ENCODE results near the gene JMJD1C.
A peak's percentile ranks its signal among the peaks of the same experiment; 100 is the strongest.

Gene JMJD1C

GRCh38 chr10:63480237-63480636, 14.5 kb upstream of the JMJD1C start:
- DNase-seq: no peak

- DNase-seq: no peak
Measured at GRCh38 chr10:63478564-63478963, 12.8 kb upstream of the JMJD1C start.

GRCh38 chr10:63477927-63478326, 12.2 kb upstream of the JMJD1C start:
- peak; percentile 44 for DNase-seq

DNA sequence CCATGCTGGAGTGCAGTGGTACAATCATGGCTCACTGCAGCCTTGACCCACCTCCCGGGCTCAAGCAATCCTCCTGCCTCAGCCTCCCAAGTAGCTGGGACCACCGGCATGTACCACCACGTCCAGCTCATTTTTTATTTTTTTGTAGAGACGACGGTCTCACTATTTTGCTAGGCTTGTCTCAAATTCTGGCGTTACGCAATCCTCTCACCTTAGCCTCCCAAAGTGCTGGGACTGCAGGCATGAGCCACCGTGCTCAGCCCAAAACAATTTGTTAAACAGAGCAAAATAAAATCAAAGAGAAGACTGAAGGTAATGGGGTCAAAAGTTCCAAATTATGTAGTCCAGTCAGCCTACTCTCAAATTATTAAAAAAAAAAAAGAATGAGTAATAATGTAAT, 8.7 kb upstream of the JMJD1C start:
- DNase-seq: no peak

DNA sequence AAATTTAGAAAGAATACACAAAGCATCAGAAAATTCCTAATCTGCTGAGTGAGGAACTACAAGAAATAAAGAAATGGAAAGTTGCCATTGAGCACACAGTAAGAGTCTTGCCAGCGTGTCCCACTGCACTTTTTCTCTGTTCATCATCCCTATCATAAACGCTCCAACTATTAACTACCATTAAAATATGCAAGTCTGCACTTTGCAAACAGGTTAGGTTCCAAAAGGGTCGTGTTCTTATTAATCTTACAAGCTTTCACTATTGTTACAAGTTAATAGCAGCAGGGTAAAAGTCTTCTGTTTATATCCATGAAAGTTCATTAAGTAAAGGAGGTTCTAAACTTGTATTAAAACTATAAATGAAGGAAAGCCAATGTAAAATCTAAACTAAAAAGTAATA, 5.2 kb upstream of the JMJD1C start:
- DNase-seq: no peak

DNA sequence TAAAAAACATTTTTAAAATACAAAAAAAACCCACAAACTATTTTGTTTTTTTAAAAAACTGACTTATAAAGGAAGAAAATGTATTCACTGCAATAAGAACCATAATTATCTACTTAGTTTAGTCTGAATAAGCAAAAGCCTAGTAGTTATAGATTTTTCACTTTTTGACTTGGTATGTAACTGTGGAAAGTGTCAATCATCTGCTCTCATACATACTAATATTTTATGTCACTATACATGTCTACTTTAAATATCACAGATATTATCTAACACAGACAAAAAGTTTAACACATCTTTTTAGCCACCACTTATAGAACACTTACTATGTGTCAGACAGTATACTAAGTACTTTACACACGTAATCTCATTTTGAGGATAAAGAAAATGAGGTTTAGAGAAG, 3.2 kb upstream of the JMJD1C start:
- DNase-seq: no peak

GRCh38 chr10:63467841-63468240, 2.1 kb upstream of the JMJD1C start:
- no peak for DNase-seq

- DNase-seq: peak; percentile 53
Measured at GRCh38 chr10:63466144-63466935, 563 bp upstream of the JMJD1C start.

DNA sequence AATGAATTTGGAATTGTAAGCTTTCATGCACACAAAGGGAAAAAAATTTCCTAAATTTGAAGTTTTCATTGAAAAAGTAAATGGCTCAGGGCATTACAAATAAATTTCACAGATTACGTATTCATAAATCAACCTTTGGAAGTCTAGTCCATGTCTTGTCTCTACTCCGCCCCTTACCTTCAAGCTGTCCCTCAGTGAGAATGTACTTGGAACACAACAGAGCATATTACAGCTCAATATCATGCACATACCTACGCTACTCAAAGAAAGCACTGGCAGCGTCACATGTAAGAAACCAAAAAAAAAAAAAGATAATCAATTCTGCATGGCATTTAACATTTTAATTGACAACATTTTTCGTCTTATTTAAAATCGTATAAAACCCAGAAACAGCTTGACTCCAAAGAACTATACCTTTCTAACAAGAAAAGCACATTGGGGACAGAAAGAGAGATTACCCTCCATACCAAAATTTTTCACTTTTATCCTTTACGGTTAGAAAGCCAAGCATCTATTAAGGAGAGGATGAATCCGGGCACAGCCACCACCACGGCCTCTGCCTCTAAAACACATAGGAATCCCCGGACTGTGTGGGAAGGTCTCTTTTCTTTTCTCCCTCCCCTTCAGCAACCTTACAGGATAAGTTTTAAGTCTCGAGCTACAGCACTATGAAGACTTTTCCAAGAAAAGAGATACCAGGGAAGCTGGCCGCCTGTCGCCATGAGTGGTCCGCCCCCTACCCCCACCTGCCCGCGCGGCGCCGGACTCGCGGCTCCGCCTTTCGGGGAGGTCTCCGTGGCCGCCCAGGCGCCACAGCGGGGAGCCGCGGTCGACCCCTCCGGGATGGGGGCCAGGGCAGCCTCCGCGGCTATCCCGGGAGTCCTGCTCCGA, 1.1 kb downstream of the JMJD1C start:
- no peak for DNase-seq

DNA sequence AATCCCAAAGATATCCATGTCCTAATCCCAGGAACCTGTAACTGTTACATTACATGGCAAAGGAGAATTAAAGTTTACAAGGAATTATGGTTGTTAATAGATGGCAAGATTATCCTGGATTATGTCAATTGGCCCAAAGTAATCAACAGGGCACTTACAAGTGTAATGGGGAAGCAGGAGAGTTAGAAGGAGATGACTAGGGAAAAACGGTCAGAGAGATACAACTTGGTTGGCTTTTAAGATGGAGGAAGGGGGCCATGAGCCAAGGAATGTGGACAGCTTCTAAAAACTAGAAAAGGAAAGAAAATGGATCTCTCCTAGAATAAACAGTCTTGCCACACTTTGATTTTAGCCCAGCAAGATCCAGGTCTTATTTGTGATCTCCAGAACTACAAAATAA, 3.3 kb downstream of the JMJD1C start:
- DNase-seq: no peak

DNA sequence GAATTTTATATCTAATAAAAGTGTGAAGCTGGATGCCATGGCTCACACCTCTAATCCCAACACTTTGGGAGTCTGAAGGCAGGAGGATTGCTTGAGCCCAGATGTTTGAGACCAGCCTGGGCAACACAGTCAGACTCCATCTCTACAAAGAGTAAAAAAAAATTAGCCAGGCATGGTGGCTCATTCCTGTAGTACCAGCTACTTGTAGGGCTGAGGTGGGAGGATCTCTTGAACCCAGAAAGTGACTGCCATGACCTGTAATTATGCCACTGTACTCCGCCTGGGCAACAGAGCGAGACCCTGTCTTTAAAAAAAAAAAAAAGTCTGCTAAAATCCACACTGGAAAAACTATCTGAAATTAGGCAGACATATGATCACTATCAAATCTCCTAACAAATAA, 7.6 kb downstream of the JMJD1C start:
- no peak for DNase-seq

- DNase-seq: no peak
Measured at GRCh38 chr10:63457594-63457993, 8.2 kb downstream of the JMJD1C start.

GRCh38 chr10:63456437-63457210, 9.2 kb downstream of the JMJD1C start:
- DNase-seq: no peak

- DNase-seq: no peak
Measured at GRCh38 chr10:63455507-63455906, 10.3 kb downstream of the JMJD1C start.

DNA sequence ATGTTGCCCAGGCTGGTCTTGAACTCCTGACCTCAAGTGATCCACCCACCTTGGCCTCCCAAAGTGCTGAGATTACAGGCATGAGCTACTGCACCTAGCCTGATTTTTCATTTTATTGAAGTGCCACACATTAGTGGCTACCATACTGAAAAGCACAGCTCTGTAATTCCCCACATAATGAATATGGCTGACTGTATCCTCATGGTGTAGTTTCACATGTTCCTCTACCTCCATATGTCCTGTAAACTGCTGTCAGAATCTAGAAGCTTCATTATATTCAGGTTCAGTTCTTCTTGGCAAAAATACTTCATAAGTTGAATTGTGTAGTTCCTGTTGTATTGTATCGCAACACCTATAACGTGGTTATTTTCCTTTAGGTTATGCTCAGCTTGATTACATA, 11.1 kb downstream of the JMJD1C start:
- no peak for DNase-seq

DNA sequence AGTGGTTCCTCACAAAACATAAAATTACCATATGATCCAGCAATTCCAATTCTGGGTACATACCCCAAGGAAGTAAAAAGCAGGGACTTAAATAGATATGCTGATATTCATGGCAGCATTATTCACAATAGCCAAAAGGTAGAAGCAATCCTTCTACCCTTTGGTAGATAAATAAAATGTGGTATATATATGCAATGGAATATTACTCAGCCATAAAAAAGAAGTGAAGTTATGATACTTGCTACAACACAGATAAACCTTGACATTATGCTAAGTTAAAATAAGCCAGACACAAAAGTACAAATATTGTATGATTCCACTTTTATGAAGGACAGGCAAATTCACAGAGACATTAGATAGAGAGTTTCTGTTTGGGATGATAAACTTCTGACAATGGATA, 13.3 kb downstream of the JMJD1C start:
- no peak for DNase-seq

- no peak for DNase-seq
Measured at GRCh38 chr10:63446716-63447440, 18.9 kb downstream of the JMJD1C start.

GRCh38 chr10:63441404-63441803, 24.4 kb downstream of the JMJD1C start:
- DNase-seq: no peak

DNA sequence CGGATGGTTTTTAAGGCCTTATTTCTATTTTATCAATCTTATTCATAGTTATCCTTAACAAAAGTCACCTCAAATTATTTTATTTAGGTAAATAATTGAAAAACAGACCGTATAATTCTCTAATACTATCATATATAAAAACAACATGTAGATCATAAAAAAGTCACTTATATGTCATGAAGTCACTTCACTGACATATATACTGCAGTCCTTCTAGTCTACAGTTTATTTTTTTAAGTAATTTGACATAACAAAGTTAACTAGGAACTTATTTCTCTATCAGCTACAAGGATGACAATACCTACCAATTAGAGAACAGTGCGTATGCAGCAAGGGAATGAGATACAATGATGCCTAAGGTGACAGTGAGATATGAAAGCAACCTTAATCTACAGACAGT, 26.2 kb downstream of the JMJD1C start:
- no peak for DNase-seq

- DNase-seq: no peak
Measured at GRCh38 chr10:63438506-63439498, 27.0 kb downstream of the JMJD1C start.

Data from hematopoietic multipotent progenitor cell treated with erythropoietin and hydrocortisone succinate and interleukin-3 and kit ligand, for 4 days (in vitro differentiated cells).